Measurements from ENCODE around the gene NUB1. TPM values are rescaled to one million over a fixed set of nuclear protein-coding genes. Genes with fewer than 3 reads are reported as not detected.

Gene NUB1
- total RNA-seq, 1 donor from 2014 or later, result 28.2 TPM

DNA sequence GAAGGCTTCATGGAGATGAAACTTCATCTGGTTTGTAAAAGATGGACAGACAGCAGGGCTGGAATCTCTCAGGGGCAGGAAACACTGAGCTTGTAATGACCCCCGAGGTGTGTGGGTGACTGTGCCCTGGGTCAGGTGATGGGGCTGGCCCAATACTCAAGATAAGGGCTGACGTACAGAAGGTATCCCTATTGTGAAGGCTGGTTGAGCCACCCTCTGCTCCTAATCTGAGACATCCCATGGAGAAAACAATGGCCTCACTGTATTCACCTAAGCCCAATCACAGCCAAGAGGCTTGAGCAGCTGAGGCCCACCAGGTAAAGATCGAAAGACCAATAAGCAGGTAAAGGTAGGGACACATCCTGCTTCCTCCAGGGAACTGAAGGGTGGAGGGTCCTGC, 34.8 kb upstream of the NUB1 start:
- intact Hi-C loops (cut with DNase I), result no loop called here
- H3K27ac ChIP-seq, result no peak overlapping the region
- H3K9me3 ChIP-seq, result no peaks in the 10 kb centered on the region
- peaks cover 3 to 4% of the 10 kb centered on the region in 2 donors for H3K4me1 ChIP-seq
- no peaks in the 10 kb centered on the region for H3K36me3 ChIP-seq
- no peaks in the 10 kb centered on the region for H3K27me3 ChIP-seq
- DNase-seq (ENCODE audit: low spot score in 2 of 2), result peak in 1 of 2 donors; percentile 40
- TF ChIP-seq, protein P1, sequence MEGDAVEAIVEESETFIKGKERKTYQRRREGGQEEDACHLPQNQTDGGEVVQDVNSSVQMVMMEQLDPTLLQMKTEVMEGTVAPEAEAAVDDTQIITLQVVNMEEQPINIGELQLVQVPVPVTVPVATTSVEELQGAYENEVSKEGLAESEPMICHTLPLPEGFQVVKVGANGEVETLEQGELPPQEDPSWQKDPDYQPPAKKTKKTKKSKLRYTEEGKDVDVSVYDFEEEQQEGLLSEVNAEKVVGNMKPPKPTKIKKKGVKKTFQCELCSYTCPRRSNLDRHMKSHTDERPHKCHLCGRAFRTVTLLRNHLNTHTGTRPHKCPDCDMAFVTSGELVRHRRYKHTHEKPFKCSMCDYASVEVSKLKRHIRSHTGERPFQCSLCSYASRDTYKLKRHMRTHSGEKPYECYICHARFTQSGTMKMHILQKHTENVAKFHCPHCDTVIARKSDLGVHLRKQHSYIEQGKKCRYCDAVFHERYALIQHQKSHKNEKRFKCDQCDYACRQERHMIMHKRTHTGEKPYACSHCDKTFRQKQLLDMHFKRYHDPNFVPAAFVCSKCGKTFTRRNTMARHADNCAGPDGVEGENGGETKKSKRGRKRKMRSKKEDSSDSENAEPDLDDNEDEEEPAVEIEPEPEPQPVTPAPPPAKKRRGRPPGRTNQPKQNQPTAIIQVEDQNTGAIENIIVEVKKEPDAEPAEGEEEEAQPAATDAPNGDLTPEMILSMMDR (IDR thresholded peaks at IDR 0.05), result no peak
- H3K4me3 ChIP-seq, result no peak overlapping the region

DNA sequence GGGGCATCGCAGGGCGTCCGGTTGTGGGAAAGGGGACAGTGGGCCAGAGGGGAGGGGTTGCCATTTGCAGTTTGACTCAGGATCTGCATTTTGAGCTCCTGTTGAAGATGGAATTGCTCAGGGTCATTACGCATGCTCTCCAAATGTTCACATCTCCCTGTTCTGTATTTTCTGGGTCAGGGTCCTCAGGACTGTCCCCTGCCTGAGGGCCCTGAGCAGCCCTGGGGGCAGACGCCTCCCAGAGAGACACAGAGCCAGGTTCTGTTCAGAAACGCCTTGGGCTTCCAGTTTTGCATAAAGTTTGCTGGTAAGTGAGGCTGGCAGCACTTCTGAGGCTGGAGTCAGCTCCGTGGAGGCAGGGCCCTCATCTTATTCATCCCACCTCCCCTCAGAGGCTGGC, 34.1 kb upstream of the NUB1 start:
- Histone ChIP-seq H3K9me3 (peaks cover 0 to 3% of the 10 kb centered on the region in 2 donors), H3K4me3 (no peak overlapping the region), H3K36me3 (no peaks in the 10 kb centered on the region), H3K4me1 (peaks cover 3 to 4% of the 10 kb centered on the region in 2 donors), H3K27me3 (no peaks in the 10 kb centered on the region), H3K27ac (no peak overlapping the region)
- intact Hi-C loops (cut with DNase I), result no loop called here
- TF ChIP-seq, protein P1 (IDR thresholded peaks at IDR 0.05), result no peak
- DNase-seq (ENCODE audit: low spot score in 2 of 2), result peak in 1 of 2 donors; percentile 34

DNA sequence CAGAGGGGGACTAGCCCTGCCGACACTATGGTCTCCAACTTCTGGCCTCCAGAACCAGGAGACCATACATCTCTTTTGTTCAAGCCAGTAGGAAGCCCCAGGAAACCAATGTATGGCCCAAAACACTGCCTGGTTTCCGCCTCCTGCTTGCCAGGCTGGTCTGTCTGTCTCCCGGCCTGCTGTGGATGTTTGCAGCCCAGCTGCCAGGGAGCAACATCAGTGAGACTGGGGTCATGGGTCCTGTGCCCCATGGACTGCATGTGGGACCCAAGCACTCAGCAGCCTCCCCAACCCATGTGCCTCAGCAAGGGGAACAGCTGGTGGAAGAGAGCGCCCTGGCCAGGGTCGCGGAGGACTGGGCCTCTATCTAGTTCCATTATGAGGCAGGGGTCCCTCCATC, 33.4 kb upstream of the NUB1 start:
- H3K27ac ChIP-seq, result no peak overlapping the region
- H3K4me3 ChIP-seq, result no peak overlapping the region
- no peaks in the 10 kb centered on the region for H3K36me3 ChIP-seq
- TF ChIP-seq, protein P1 (IDR thresholded peaks at IDR 0.05), result no peak
- no peaks in the 10 kb centered on the region for H3K27me3 ChIP-seq
- peak in 1 of 2 donors; percentile 55 for DNase-seq (ENCODE audit: low spot score in 2 of 2)
- H3K9me3 ChIP-seq, result peaks cover 0 to 3% of the 10 kb centered on the region in 2 donors
- intact Hi-C loops (cut with DNase I), result no loop called here
- H3K4me1 ChIP-seq, result peaks cover 2 to 3% of the 10 kb centered on the region in 2 donors

DNA sequence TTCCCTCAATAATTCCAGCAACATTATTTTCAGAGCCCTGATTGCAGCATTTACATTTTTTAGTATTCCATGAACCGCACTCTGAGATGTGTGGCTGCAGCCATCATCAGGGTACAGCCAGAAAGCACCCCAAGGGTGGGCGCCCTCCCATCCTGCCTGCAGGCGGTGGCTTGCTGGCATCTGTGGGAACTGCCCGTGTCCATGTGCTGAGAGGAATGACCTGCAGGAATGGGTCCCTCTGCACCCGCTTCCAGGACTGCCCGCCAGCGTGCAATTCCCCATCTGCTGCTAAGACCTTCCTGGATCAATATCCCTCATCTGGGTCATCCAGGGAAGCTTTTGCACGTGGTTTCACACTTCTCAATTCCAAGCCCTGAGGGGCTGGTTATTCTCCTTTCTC, 32.8 kb upstream of the NUB1 start:
- TF ChIP-seq, protein P1 (IDR thresholded peaks at IDR 0.05), result no peak
- Histone ChIP-seq H3K4me3 (no peak overlapping the region), H3K4me1 (peaks cover 0 to 1% of the 10 kb centered on the region in 2 donors), H3K27me3 (no peaks in the 10 kb centered on the region), H3K36me3 (no peaks in the 10 kb centered on the region), H3K27ac (no peak overlapping the region), H3K9me3 (peaks cover 0 to 3% of the 10 kb centered on the region in 2 donors)
- peak in 1 of 2 donors; percentile 13 for DNase-seq (ENCODE audit: low spot score in 2 of 2)
- intact Hi-C loops (cut with DNase I), result no loop called here

DNA sequence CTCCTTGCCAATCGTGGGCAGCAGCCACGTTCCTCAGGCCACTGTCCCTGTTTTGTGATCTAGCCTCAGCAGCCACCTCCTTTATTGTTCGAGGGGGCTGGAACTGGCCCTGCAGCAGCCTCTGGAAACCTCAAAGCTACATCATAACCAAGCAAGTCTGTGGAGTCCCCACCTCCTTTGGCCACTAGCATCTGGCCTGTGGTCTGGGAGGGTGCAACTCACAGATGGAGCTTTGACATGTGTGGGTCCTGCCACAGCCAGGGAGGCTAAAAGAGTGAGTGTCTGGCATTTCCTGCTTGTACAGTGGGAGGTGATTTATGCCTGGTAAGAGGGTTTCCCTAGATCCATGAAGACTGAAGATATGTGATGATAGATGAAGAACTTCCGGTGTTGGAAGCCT, 32.3 kb upstream of the NUB1 start:
- H3K9me3 ChIP-seq, result peaks cover 0 to 3% of the 10 kb centered on the region in 2 donors
- peaks cover 2 to 6% of the 10 kb centered on the region in 2 donors for H3K4me1 ChIP-seq
- no peak overlapping the region for H3K4me3 ChIP-seq
- peak in 1 of 2 donors; percentile 42 for DNase-seq (ENCODE audit: low spot score in 2 of 2)
- no peaks in the 10 kb centered on the region for H3K36me3 ChIP-seq
- no peak overlapping the region for H3K27ac ChIP-seq
- intact Hi-C loops (cut with DNase I), result no loop called here
- TF ChIP-seq, protein P1 (IDR thresholded peaks at IDR 0.05), result no peak
- H3K27me3 ChIP-seq, result no peaks in the 10 kb centered on the region

DNA sequence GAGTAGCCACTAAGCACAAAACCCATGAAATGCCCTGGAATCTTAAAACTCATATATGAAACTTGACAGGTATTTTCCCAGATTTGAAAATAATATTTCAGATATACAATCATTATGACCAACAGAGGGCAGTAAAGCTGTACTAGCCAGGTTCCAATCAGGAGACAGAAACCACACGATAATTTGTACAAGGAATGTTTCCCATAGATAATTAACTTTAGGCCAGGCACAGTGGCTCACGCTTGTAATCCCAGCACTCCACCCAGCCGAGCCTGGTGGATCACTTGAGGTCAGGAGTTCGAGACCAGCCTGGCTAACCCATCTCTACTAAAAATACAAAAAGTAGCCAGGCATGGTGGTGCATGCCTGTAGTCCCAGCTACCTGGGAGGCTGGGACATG, 31.0 kb upstream of the NUB1 start:
- intact Hi-C loops (cut with DNase I), result loop anchor here (5.0 kb wide), 1 partner anchor 447 kb away; no protein-coding TSS in a partner anchor
- H3K4me3 ChIP-seq, result no peak overlapping the region
- H3K36me3 ChIP-seq, result no peaks in the 10 kb centered on the region
- H3K4me1 ChIP-seq, result peaks cover 3 to 12% of the 10 kb centered on the region in 2 donors
- no peak overlapping the region for H3K27ac ChIP-seq
- TF ChIP-seq, protein P1 (IDR thresholded peaks at IDR 0.05), result peak in 1 of 3 experiments; percentile 26
- peak in 1 of 2 donors; percentile 50 for DNase-seq (ENCODE audit: low spot score in 2 of 2)
- peaks cover 0 to 3% of the 10 kb centered on the region in 2 donors for H3K9me3 ChIP-seq
- no peaks in the 10 kb centered on the region for H3K27me3 ChIP-seq

Data from ascending aorta (tissue), 2 donors.